Mesendoderm (in vitro differentiated cells): ENCODE data around the gene PCNA. TPM values are rescaled to one million over a fixed set of nuclear protein-coding genes. Genes with fewer than 3 reads are reported as not detected.
A peak's percentile ranks its signal among the peaks of the same experiment; 100 is the strongest.

ENCODE experiments used
- DNase-seq: peaks from one replicate; pipeline ENCODE4 v3.0.0; 2013
- H2AK5ac ChIP-seq: 2 replicates; pipeline ENCODE4 v1.6.1; 2013; ENCODE audit warnings: low read length, inconsistent platforms
- H2BK120ac ChIP-seq: 2 replicates; pipeline ENCODE4 v1.6.1; 2013; ENCODE audit warnings: low read depth, mild to moderate bottlenecking, low read length, moderate library complexity, mixed read lengths
- H2BK15ac ChIP-seq: replicated peaks from 2 replicates; pipeline ENCODE4 v1.6.1; 2013; ENCODE audit warnings: low read depth, mild to moderate bottlenecking, moderate library complexity
- H2BK5ac ChIP-seq: 2 replicates; pipeline ENCODE4 v1.6.1; 2013; ENCODE audit warnings: low read length, inconsistent platforms
- H3K18ac ChIP-seq: 2 replicates; pipeline ENCODE4 v1.6.1; 2013; ENCODE audit warnings: mild to moderate bottlenecking, low read length, mixed read lengths
- H3K23ac ChIP-seq: one replicate; pipeline ENCODE4 v1.6.1; 2013; ENCODE audit warnings: low read length
- H3K27ac ChIP-seq: 2 replicates; pipeline ENCODE4 v1.5.1; 2013; ENCODE audit warnings: low read depth, mild to moderate bottlenecking, inconsistent platforms, low read length, moderate library complexity
- H3K27me3 ChIP-seq: 2 replicates; pipeline ENCODE4 v1.6.1; 2013; ENCODE audit warnings: low read length, control low read depth, mild to moderate bottlenecking, inconsistent platforms; ENCODE audit not compliant: insufficient read depth, poor library complexity
- H3K36me3 ChIP-seq: 2 replicates; pipeline ENCODE4 v1.6.1; 2013; ENCODE audit warnings: low read length, inconsistent platforms; ENCODE audit not compliant: control insufficient read depth, insufficient read depth
- H3K4ac ChIP-seq: one replicate; pipeline ENCODE4 v1.6.1; 2013; ENCODE audit warnings: low read depth, mild to moderate bottlenecking, low read length, moderate library complexity
- H3K4me1 ChIP-seq: 2 replicates; pipeline ENCODE4 v1.6.1; 2013; ENCODE audit warnings: low read depth, low read length, inconsistent platforms; ENCODE audit not compliant: control insufficient read depth
- H3K4me2 ChIP-seq: 2 replicates; pipeline ENCODE4 v1.6.1; 2013; ENCODE audit warnings: low read length
- H3K4me3 ChIP-seq: 2 replicates; pipeline ENCODE4 v1.5.1; 2013; ENCODE audit warnings: mild to moderate bottlenecking, low read length
- H3K56ac ChIP-seq: one replicate; pipeline ENCODE4 v1.6.1; 2013; ENCODE audit warnings: low read length
- H3K79me1 ChIP-seq: 2 replicates; pipeline ENCODE4 v1.6.1; 2013; ENCODE audit warnings: low read length, inconsistent platforms
- H3K79me2 ChIP-seq: 2 replicates; pipeline ENCODE4 v1.6.1; 2013; ENCODE audit warnings: mild to moderate bottlenecking, low read length; ENCODE audit not compliant: control insufficient read depth, insufficient read depth
- H3K9ac ChIP-seq: 2 replicates; pipeline ENCODE4 v1.6.1; 2013; ENCODE audit warnings: low read length, inconsistent platforms
- H4K5ac ChIP-seq: one replicate; pipeline ENCODE4 v1.6.1; 2013; ENCODE audit warnings: low read length
- H4K8ac ChIP-seq: one replicate; pipeline ENCODE4 v1.6.1; 2013; ENCODE audit warnings: low read depth, mild to moderate bottlenecking, control low read depth, low read length, moderate library complexity
- WGBS: extraction: QIAGEN DNeasy Blood & Tissue Kit; methylation state at CpG from one replicate; pipeline ENCODE4 v1.1.7; 2013; ENCODE audit warnings: low lambda C conversion rate, missing lambda C conversion rate; ENCODE audit not compliant: insufficient coverage; ENCODE audit errors: extremely low coverage; 5-methylcytosine and 5-hydroxymethylcytosine counted together
- small RNA-seq: library from polyadenylated mRNA; stranded (forward); fragments of <200 nt; extraction: miRNeasy Mini kit (QIAGEN cat#:217004); gene quantifications from one replicate; pipeline ENCODE3, GENCODE V24; 2013; ENCODE audit not compliant: insufficient read depth

The PCNA gene

DNA sequence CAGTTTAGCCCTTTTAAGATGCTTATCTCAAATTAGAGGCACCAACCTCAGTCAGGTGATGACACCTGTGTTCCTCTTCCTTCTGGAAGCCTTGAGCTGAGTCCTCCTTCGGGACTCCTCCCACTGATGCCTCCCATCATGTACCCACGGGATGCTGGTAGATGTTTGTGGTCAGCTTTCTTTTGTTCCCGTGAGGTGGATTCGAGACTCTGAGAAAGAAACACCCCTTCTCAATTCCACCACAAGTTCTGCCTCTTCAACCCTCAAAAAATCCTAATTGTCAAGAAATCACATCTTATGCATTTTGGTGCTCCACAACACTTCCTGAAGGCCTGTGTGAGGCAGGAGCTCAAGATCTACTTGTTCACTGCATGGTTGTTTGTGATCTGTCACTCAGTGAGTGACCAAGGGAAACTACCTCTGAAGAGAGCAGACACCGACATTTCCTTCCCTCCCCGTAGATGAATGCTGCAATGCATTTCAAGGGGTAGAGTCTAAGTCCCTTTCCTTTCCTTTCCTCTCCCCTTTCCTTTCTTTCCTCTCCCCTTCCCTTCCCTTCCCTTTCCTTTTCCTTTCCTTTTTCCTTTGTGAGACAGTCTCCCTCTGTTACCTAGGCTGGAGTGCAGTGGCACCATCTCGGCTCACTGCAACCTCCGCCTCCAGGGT, 50.5 kb downstream of the PCNA start:
- WGBS, result no CpG with 5 or more reads among the region's 8 CpGs
- H3K4ac ChIP-seq, result no peak overlapping the region
- no peaks in the 10 kb centered on the region for H3K79me2 ChIP-seq
- H3K27me3 ChIP-seq, result no peaks in the 10 kb centered on the region
- no peak overlapping the region for H3K4me2 ChIP-seq
- H3K79me1 ChIP-seq, result no peaks in the 10 kb centered on the region
- H3K56ac ChIP-seq, result no peak overlapping the region
- H3K9ac ChIP-seq, result no peak overlapping the region
- H2BK120ac ChIP-seq, result no peak overlapping the region
- H4K5ac ChIP-seq, result no peak overlapping the region
- H3K18ac ChIP-seq, result no peak overlapping the region
- no peak overlapping the region for H3K27ac ChIP-seq
- H4K8ac ChIP-seq, result no peak overlapping the region
- H3K4me3 ChIP-seq, result no peak overlapping the region
- H2AK5ac ChIP-seq, result no peak overlapping the region
- no peak for DNase-seq
- no peaks in the 10 kb centered on the region for H3K36me3 ChIP-seq
- no peak overlapping the region for H3K23ac ChIP-seq
- H2BK5ac ChIP-seq, result no peak overlapping the region
- no peak overlapping the region for H2BK15ac ChIP-seq
- no peaks in the 10 kb centered on the region for H3K4me1 ChIP-seq

DNA sequence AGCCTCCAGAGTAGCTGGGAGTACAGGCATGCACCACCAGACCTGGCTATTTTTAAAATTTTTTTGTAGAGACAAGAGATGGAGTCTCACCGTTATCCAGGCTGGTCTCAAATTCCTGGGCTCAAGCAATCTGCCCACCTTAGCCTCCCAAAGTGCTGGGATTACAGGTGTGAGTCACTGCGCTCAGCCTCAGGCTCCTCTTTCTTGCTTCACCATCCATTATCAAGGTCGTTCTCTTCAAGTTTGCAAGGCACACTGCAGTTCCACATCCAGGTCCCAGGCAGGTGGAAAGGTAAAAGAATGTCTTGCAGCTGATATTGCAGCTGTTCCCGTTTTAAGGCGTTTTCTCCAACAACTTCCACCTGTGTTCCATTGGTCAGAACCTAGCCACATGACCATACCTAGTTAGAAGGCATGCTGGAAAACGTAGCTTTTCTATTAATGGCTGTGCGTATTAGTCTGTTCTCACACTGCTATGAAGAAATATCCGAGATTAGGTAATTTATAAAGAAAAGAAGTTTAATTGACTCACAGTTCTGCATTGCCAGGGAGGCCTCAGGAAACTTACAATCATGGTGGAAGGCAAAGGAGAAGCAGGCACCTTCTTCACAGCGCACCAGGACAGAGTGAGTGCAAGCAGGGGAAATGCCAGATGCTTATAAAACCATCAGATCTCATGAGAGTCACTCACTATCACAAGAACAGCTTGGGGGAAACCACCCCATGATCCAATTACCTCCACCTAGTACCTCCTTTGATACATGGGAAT, 51.7 kb downstream of the PCNA start:
- Histone ChIP-seq H2BK15ac (no peak overlapping the region), H3K4me3 (no peak overlapping the region), H3K36me3 (no peaks in the 10 kb centered on the region), H3K56ac (no peak overlapping the region), H3K18ac (no peak overlapping the region), H2AK5ac (no peak overlapping the region), H3K9ac (no peak overlapping the region), H3K4me1 (no peaks in the 10 kb centered on the region), H4K5ac (no peak overlapping the region), H2BK5ac (no peak overlapping the region), H3K79me1 (no peaks in the 10 kb centered on the region), H3K4ac (no peak overlapping the region), H3K4me2 (no peak overlapping the region), H3K79me2 (no peaks in the 10 kb centered on the region), H3K27ac (no peak overlapping the region), H3K27me3 (no peaks in the 10 kb centered on the region), H2BK120ac (no peak overlapping the region), H3K23ac (no peak overlapping the region), H4K8ac (no peak overlapping the region)
- no peak for DNase-seq
- no CpG with 5 or more reads among the region's 9 CpGs for WGBS

DNA sequence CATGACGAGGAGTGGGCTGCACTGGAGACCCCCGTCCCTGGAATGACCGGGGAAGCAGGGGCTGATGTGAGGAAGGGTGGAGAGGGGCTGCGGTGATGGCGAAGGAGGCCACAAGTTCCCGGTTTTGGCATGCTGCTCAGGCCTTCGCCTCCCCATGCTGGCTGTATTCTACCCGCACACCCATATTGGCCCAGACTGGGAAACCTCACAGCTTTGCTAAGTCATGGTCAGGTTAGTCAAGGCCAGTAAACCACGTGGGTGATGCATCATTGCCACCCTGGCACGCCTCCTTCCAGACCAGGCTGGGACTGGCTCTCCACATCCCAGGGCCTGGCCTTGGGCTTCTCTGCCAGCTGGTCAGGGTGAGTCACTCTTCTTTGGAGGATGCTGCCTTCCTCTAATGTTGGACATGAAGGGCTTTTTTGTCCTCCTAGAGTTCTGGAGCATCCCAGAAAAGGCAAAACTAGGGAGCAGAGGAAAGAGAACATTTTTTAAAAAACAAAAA, 53.8 kb downstream of the PCNA start:
- Histone ChIP-seq H3K79me1 (no peaks in the 10 kb centered on the region), H4K8ac (no peak overlapping the region), H3K56ac (no peak overlapping the region), H3K18ac (no peak overlapping the region), H3K23ac (no peak overlapping the region), H3K4me3 (no peak overlapping the region), H3K27ac (no peak overlapping the region), H2AK5ac (no peak overlapping the region), H3K4ac (no peak overlapping the region), H4K5ac (no peak overlapping the region), H2BK5ac (no peak overlapping the region), H3K79me2 (no peaks in the 10 kb centered on the region), H2BK15ac (no peak overlapping the region), H3K9ac (no peak overlapping the region), H3K4me2 (no peak overlapping the region), H3K4me1 (no peaks in the 10 kb centered on the region), H2BK120ac (no peak overlapping the region), H3K36me3 (no peaks in the 10 kb centered on the region), H3K27me3 (no peaks in the 10 kb centered on the region)
- no CpG with 5 or more reads among the region's 10 CpGs for WGBS
- DNase-seq, result no peak

DNA sequence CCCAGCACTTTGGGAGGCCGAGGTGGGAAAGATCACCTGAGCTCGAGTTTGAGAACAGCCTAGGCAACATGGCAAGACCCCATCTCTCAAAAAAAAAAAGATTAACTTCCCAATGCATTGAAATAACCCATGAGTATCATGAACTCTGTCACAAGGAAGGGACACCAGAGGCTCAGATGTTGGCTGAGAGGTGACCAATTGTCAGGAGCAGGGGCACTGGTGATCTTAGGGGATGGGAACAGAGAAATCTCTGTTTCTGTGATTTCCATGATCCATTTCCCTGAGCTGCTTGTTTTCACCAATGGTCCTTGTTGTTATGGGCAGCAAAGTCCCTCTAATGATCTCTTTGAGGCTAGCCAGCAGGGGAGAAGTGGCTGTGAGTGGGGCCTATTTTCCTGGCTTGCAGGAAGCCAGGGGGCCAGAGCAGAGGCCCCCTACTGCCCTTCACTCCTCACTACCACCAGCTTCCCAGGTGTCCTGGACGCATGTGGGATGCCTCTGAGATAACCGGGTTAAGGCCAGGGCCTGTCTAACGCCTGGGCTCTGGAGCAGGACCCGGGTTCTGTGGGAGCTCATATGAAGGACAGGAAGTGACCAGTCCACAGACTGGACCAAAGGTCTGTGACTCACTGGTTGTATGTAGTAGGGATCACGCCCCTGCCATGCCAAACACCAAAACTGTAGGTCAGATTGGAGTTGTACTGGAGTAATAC, 54.4 kb downstream of the PCNA start:
- WGBS, result no CpG with 5 or more reads among the region's 7 CpGs
- H4K5ac ChIP-seq, result no peak overlapping the region
- no peaks in the 10 kb centered on the region for H3K79me1 ChIP-seq
- no peak overlapping the region for H3K27ac ChIP-seq
- H3K18ac ChIP-seq, result no peak overlapping the region
- DNase-seq, result peak; percentile 32
- H3K27me3 ChIP-seq, result no peaks in the 10 kb centered on the region
- H3K4me3 ChIP-seq, result no peak overlapping the region
- no peak overlapping the region for H3K23ac ChIP-seq
- no peaks in the 10 kb centered on the region for H3K79me2 ChIP-seq
- no peak overlapping the region for H3K4ac ChIP-seq
- H3K56ac ChIP-seq, result no peak overlapping the region
- no peak overlapping the region for H2BK15ac ChIP-seq
- H4K8ac ChIP-seq, result no peak overlapping the region
- no peak overlapping the region for H3K9ac ChIP-seq
- no peak overlapping the region for H2BK5ac ChIP-seq
- H3K4me2 ChIP-seq, result no peak overlapping the region
- H3K4me1 ChIP-seq, result no peaks in the 10 kb centered on the region
- no peaks in the 10 kb centered on the region for H3K36me3 ChIP-seq
- H2BK120ac ChIP-seq, result no peak overlapping the region
- no peak overlapping the region for H2AK5ac ChIP-seq

Small RNA genes within 50 kb of the gene (small RNA-seq; reads per million reads assigned to genes)
- gene RF00019 (not detected), gene RF00568 (not detected), gene RNA5SP474 (not detected)
